ENCODE results near the gene NTMT2. TPM values are rescaled to one million over a fixed set of nuclear protein-coding genes. Genes with fewer than 3 reads are reported as not detected.

NTMT2 gene
- total and polyA plus RNA-seq, 9 of the 15 experiments (the other 6 are each of a cell fraction or from before 2014, with no cell fraction given) = not detected

DNA sequence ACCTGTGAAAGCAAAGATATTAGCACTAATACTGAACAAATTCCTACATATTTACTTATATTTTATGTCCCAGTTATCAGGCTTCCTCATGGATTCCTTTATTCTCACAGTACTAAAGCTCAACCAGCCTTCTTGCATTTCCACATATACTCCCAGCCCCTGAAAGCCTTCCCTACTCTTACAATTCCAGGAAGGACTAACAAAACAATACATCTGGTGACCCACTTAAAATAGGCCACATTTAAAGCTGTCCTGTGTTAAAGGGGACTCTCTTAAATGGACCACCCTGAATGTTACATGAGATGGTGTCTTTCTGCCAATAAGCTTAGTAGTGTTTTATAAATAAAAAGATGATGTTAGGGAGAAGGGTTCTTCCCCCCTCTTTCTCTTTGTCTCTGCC is 54.4 kb downstream of the NTMT2 start:
- Histone ChIP-seq H3K9me1 (ENCODE audit: control insufficient read depth, insufficient read depth, low read length) (no peaks in the 10 kb centered on the region), H3K9me3 (replicated peaks; ENCODE audit: control insufficient read depth, insufficient read depth, low read depth, low read length) (no peaks in the 10 kb centered on the region; the same call in 1 of the 2 replicates), H3K27me3 (ENCODE audit: control insufficient read depth in 2 of 2, insufficient read depth in 2 of 2, low read length in 2 of 2) (no peaks in the 10 kb centered on the region), H3K79me2 (ENCODE audit: control insufficient read depth, insufficient read depth, low read length) (no peaks in the 10 kb centered on the region), H3K4me2 (ENCODE audit: insufficient read depth, low read length) (no peak overlapping the region), H3K36me3 (ENCODE audit: control insufficient read depth, insufficient read depth, low read length) (no peaks in the 10 kb centered on the region), H3K4me3 (no peak overlapping the region), H4K20me1 (replicated peaks; ENCODE audit: control insufficient read depth, insufficient read depth, low read length) (no peaks in the 10 kb centered on the region), H3K4me1 (replicated peaks in 1 of 2; ENCODE audit: control insufficient read depth in 2 of 2, insufficient read depth in 2 of 2, low read length in 2 of 2) (no peaks in the 10 kb centered on the region), H3K9ac (ENCODE audit: insufficient read depth in 1 of 2, low read depth in 2 of 2, low read length in 2 of 2) (no peak overlapping the region), H3K27ac (ENCODE audit: extremely low read depth, low read depth, low read length) (no peak overlapping the region), H2AFZ (ENCODE audit: low read depth, low read length) (no peak overlapping the region)
- ChIA-PET POLR2A (no interaction called here), CTCF (ENCODE audit: low intra/inter-chr PET ratio) (no interaction called here)
- TF ChIP-seq DIDO1 (tag; IDR thresholded peaks at IDR 0.05; ENCODE audit: low read depth) (no peak), SP2 (IDR thresholded peaks at IDR 0.05; ENCODE audit: extremely low read depth, low read depth, low read length, poor library complexity, severe bottlenecking) (no peak), HEY1 (CRISPR knock-in tag; IDR thresholded peaks at IDR 0.05; ENCODE audit: borderline replicate concordance) (no peak), CTCFL (IDR thresholded peaks at IDR 0.05; ENCODE audit: borderline replicate concordance, insufficient read depth, low read depth, low read length, poor library complexity, severe bottlenecking) (no peak), ZC3H11A (IDR thresholded peaks at IDR 0.05; ENCODE audit: low read depth, low read length) (no peak), TRIM24 (IDR thresholded peaks at IDR 0.05) (no peak), SPI1 (IDR thresholded peaks at IDR 0.05; ENCODE audit: borderline replicate concordance, low read depth, low read length) (no peak)
- TF ChIP-seq, protein P1, sequence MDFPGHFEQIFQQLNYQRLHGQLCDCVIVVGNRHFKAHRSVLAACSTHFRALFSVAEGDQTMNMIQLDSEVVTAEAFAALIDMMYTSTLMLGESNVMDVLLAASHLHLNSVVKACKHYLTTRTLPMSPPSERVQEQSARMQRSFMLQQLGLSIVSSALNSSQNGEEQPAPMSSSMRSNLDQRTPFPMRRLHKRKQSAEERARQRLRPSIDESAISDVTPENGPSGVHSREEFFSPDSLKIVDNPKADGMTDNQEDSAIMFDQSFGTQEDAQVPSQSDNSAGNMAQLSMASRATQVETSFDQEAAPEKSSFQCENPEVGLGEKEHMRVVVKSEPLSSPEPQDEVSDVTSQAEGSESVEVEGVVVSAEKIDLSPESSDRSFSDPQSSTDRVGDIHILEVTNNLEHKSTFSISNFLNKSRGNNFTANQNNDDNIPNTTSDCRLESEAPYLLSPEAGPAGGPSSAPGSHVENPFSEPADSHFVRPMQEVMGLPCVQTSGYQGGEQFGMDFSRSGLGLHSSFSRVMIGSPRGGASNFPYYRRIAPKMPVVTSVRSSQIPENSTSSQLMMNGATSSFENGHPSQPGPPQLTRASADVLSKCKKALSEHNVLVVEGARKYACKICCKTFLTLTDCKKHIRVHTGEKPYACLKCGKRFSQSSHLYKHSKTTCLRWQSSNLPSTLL (IDR thresholded peaks at IDR 0.05) = no peak
- TF ChIP-seq, protein P2, sequence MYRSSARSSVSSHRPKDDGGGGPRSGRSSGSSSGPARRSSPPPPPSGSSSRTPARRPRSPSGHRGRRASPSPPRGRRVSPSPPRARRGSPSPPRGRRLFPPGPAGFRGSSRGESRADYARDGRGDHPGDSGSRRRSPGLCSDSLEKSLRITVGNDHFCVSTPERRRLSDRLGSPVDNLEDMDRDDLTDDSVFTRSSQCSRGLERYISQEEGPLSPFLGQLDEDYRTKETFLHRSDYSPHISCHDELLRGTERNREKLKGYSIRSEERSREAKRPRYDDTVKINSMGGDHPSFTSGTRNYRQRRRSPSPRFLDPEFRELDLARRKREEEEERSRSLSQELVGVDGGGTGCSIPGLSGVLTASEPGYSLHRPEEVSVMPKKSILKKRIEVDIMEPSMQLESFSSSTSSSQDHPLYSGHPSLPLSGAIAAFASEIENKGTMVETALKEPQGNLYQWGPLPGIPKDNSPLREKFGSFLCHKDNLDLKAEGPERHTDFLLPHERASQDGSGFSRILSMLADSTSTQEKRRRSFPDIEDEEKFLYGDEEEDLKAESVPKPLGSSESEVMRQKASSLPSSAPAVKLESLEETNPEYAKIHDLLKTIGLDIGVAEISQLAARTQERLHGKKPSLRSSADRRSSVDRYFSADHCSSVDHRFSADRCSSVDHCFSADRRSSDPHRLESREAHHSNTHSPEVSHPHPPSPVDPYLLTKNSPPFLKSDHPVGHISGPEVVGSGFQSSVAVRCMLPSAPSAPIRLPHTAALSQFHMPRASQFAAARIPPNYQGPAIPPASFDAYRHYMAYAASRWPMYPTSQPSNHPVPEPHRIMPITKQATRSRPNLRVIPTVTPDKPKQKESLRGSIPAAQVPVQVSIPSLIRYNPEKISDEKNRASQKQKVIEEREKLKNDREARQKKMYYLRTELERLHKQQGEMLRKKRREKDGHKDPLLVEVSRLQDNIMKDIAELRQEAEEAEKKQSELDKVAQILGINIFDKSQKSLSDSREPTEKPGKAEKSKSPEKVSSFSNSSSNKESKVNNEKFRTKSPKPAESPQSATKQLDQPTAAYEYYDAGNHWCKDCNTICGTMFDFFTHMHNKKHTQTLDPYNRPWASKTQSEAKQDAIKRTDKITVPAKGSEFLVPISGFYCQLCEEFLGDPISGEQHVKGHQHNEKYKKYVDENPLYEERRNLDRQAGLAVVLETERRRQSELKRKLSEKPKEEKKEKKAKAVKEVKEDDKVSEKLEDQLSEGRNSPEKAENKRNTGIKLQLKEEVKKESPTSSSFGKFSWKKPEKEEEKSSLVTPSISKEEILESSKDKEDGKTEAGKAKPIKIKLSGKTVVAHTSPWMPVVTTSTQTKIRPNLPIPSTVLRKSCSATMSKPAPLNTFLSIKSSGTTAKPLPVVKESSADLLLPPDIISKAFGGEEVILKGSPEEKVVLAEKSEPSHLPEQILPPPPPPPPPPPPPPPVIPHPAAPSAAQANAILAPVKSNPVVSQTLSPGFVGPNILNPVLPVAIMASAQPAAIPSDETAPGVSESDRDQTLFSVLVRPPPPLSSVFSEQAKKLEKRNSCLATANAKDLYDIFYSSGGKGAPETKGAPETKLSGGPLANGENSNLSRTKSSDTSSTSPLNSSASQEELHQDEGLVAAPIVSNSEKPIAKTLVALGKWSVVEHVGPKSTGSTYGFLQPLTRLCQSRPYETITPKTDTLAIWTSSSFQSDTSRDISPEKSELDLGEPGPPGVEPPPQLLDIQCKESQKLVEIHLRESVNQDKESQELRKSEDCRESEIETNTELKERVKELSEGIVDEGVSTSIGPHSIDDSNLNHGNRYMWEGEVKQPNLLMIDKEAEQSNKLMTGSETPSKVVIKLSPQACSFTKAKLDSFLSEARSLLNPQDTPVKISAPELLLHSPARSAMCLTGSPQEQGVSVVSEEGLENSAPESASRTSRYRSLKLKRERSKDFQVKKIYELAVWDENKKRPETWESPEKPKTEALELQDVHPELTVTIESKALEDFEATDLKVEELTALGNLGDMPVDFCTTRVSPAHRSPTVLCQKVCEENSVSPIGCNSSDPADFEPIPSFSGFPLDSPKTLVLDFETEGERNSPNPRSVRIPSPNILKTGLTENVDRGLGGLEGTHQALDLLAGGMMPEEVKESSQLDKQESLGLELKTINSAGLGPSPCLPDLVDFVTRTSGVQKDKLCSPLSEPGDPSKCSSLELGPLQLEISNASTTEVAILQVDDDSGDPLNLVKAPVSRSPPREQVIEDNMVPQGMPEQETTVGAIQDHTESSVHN (IDR thresholded peaks at IDR 0.05; ENCODE audit: borderline replicate concordance in 1 of 2, low read depth in 1 of 2) = no peak
- no TSS peak for BruUV-seq (replicated peaks)
- ATAC-seq (no peak), FAIRE-seq (no peak), DNase-seq (ENCODE audit: extremely low read depth in 1 of 4, low spot score in 3 of 4) (no peak)
- in situ Hi-C loops (cut with MboI) = no loop called here
- intact Hi-C loops (cut with micrococcal nuclease) = no loop called here
